HL-60 (cell line): ENCODE data around the gene PEX11B.
"Not testable (repeated sequence)": the region's sequence is repeated elsewhere in the genome, so short reads cannot be mapped to it uniquely, and the experiment has no call there.

Experiments
- DNase-seq, 2 experiments: peaks; one replicate each; pipeline ENCODE4 v3.0.0-alpha.2; 2010 to 2020; ENCODE audit warnings: low read depth in 1 of 2, low spot score in 1 of 2
- H3K27ac ChIP-seq: fragments of 250-450 bp; sonication (Bioruptor Pico); replicated peaks from 2 replicates; pipeline ENCODE4 v1.5.1; 2020; ENCODE audit warnings: mild to moderate bottlenecking, moderate library complexity
- H3K27me3 ChIP-seq: fragments of 250-450 bp; sonication (Bioruptor Pico); 2 replicates; pipeline ENCODE4 v1.5.1; 2021; ENCODE audit warnings: mild to moderate bottlenecking, moderate library complexity; ENCODE audit not compliant: insufficient read depth, poor library complexity, severe bottlenecking
- H3K4me3 ChIP-seq: replicated peaks from 2 replicates; pipeline ENCODE4 v1.5.1; 2011; ENCODE audit warnings: mild to moderate bottlenecking, control low read depth, low read length; ENCODE audit not compliant: insufficient read depth
- GABPA ChIP-seq: IDR thresholded peaks from 2 replicates; pipeline ENCODE4 v1.6.1; 2012; ENCODE audit warnings: low read depth
- POLR2AphosphoS5 ChIP-seq: IDR thresholded peaks from 2 replicates; pipeline ENCODE4 v1.6.1; 2012; ENCODE audit warnings: low read depth
- SPI1 ChIP-seq: IDR thresholded peaks from 2 replicates; pipeline ENCODE4 v1.6.1; 2012; ENCODE audit warnings: low read depth, mild to moderate bottlenecking, borderline replicate concordance
- TF ChIP-seq, protein P1 (sequence below): IDR thresholded peaks from 2 replicates; pipeline ENCODE4 v1.6.1; 2012; ENCODE audit warnings: low read depth; ENCODE audit not compliant: insufficient replicate concordance
- TF ChIP-seq, protein P2 (sequence below): IDR thresholded peaks from one replicate; pipeline ENCODE4 v1.5.1; 2011; ENCODE audit warnings: low read length, control low read depth, inconsistent platforms; ENCODE audit not compliant: insufficient read depth

PEX11B gene

DNA sequence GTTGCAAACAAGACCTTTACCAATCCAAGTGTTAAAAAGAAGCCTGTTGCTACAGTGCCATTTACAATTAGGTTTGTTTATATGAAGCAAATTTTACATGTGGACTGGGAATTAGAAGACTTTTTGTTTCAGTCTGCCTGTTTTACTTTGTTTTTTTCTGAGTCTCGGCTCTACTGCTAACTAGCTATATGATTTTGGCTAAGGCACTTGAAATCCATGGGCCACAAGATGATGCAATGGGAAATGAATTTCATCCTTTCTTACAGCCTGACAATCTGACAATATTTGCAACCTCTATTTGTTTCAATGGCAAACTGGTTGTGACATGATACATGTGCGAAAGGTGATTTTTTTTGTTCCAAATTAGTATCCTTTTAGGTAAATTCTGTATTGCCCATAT, 3.7 kb upstream of the PEX11B start:
- Histone ChIP-seq H3K4me3 (no peak overlapping the region), H3K27me3 (no peaks in the 10 kb centered on the region), H3K27ac (no peak overlapping the region)
- TF ChIP-seq POLR2AphosphoS5: no peak
- TF ChIP-seq GABPA: no peak
- TF ChIP-seq, protein P1, sequence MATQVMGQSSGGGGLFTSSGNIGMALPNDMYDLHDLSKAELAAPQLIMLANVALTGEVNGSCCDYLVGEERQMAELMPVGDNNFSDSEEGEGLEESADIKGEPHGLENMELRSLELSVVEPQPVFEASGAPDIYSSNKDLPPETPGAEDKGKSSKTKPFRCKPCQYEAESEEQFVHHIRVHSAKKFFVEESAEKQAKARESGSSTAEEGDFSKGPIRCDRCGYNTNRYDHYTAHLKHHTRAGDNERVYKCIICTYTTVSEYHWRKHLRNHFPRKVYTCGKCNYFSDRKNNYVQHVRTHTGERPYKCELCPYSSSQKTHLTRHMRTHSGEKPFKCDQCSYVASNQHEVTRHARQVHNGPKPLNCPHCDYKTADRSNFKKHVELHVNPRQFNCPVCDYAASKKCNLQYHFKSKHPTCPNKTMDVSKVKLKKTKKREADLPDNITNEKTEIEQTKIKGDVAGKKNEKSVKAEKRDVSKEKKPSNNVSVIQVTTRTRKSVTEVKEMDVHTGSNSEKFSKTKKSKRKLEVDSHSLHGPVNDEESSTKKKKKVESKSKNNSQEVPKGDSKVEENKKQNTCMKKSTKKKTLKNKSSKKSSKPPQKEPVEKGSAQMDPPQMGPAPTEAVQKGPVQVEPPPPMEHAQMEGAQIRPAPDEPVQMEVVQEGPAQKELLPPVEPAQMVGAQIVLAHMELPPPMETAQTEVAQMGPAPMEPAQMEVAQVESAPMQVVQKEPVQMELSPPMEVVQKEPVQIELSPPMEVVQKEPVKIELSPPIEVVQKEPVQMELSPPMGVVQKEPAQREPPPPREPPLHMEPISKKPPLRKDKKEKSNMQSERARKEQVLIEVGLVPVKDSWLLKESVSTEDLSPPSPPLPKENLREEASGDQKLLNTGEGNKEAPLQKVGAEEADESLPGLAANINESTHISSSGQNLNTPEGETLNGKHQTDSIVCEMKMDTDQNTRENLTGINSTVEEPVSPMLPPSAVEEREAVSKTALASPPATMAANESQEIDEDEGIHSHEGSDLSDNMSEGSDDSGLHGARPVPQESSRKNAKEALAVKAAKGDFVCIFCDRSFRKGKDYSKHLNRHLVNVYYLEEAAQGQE: no peak
- TF ChIP-seq, protein P2, sequence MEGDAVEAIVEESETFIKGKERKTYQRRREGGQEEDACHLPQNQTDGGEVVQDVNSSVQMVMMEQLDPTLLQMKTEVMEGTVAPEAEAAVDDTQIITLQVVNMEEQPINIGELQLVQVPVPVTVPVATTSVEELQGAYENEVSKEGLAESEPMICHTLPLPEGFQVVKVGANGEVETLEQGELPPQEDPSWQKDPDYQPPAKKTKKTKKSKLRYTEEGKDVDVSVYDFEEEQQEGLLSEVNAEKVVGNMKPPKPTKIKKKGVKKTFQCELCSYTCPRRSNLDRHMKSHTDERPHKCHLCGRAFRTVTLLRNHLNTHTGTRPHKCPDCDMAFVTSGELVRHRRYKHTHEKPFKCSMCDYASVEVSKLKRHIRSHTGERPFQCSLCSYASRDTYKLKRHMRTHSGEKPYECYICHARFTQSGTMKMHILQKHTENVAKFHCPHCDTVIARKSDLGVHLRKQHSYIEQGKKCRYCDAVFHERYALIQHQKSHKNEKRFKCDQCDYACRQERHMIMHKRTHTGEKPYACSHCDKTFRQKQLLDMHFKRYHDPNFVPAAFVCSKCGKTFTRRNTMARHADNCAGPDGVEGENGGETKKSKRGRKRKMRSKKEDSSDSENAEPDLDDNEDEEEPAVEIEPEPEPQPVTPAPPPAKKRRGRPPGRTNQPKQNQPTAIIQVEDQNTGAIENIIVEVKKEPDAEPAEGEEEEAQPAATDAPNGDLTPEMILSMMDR: no peak
- TF ChIP-seq SPI1: no peak
- peak in 1 of 2 experiments; percentile 51 for DNase-seq

DNA sequence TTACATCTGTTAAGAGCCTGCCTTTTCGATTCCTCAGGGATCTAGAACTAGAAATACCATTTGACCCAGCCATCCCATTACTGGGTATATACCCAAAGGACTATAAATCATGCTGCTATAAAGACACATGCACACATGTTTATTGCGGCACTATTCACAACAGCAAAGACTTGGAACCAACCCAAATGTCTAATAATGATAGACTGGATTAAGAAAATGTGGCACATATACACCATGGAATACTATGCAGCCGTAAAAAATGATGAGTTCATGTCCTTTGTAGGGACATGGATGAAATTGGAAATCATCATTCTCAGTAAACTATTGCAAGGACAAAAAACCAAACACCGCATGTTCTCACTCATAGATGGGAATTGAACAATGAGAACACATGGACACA, 1.8 kb upstream of the PEX11B start:
- not testable (repeated sequence) for DNase-seq, H3K4me3 ChIP-seq, H3K27ac ChIP-seq, H3K27me3 ChIP-seq

DNA sequence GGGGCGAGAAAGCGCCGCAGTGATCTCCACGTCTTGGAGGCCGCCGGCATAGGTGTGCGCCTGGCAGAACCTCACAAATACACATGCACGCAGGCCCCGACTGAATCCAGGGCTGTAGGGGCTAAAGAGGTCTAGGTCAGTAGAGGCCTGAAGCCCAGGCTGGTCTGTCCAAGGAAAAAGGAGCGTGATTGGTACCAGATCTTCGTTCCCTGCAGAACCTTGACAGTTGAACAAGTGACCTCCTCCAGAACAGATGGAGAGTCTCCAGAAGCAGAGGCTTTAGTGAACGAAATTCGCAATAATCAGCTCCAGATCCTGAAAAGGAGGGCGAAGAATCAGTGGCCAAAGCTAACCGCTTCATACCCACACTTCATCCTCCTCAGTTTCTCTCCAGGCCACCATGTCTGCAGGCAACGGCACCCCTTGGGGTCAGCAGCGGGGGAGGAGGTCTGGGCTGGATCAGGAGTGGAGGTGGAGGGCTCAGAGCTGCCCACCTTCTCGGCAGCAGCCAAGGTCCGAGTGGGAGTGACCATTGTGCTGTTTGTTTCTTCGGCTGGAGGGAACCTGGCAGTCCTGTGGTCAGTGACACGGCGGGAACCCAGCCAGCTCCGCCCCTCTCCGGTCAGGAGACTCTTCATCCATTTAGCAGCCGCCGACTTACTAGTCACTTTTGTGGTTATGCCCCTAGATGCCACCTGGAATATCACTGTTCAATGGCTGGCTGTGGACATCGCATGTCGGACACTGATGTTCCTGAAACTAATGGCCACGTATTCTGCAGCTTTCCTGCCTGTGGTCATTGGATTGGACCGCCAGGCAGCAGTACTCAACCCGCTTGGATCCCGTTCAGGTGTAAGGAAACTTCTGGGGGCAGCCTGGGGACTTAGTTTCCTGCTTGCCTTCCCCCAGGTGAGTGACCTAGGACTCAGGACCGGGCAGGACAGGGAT, 749 bp upstream of the PEX11B start:
- no peak for TF ChIP-seq POLR2AphosphoS5
- no peak for TF ChIP-seq SPI1
- no peak for TF ChIP-seq GABPA
- TF ChIP-seq, protein P2: no peak
- TF ChIP-seq, protein P1: no peak
- peak in 1 of 2 experiments; percentile 45 for DNase-seq
- Histone ChIP-seq H3K27me3 (no peaks in the 10 kb centered on the region), H3K4me3 (peak overlapping the region; percentile 99), H3K27ac (peak overlapping the region; percentile 89)

DNA sequence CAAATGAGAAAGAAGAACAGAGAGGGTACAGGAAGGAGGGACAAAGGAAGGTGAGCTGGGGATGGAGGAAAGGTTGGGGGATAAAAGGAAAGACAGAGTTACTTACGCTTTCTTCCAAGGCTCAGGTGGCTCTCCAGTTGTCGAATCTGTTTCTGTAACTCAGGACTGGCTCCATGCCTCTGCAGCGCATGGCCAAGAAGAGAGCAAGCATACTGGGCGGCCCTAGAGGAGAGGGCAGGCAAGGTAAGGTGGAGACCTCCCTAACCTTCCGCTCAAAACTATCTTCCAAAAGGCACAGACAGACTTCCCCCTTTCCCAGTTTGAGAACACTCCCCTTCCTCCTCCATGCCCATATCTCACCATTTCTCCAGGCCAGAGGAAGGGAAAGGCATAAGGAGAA, 922 bp downstream of the PEX11B start:
- Histone ChIP-seq H3K27me3 (no peaks in the 10 kb centered on the region), H3K4me3 (peak overlapping the region; percentile 99), H3K27ac (peak overlapping the region; percentile 89)
- TF ChIP-seq POLR2AphosphoS5 (no peak), GABPA (no peak), SPI1 (no peak)
- TF ChIP-seq, protein P2: no peak
- TF ChIP-seq, protein P1: no peak
- DNase-seq: no peak
